Esophagus muscularis mucosa (tissue), 4 donors: ENCODE data around the gene RAB30. TPM values are rescaled to one million over a fixed set of nuclear protein-coding genes. Genes with fewer than 3 reads are reported as not detected.

ENCODE experiments used
- DNase-seq: peaks from one replicate; pipeline ENCODE4 v3.0.0-alpha.2; 2017; ENCODE audit errors: extremely low spot score
- H3K27ac ChIP-seq, 4 donors: fragments of 200-600 bp; sonication (generic); replicated peaks in 1 of 4; 1 replicate in 3 of 4; 2 replicates in 1 of 4; pipeline ENCODE4 v1.5.1; 2016 to 2019; ENCODE audit warnings: mild to moderate bottlenecking in 1 of 4
- H3K27me3 ChIP-seq, 4 donors: fragments of 200-600 bp; sonication (generic); one replicate each; pipeline versions ENCODE4 v1.5.1 to v1.6.0; 2016 to 2019
- H3K36me3 ChIP-seq, 4 donors: fragments of 200-600 bp; sonication (generic); one replicate each; pipeline ENCODE4 v1.5.1; 2016 to 2019
- H3K4me1 ChIP-seq, 4 donors: fragments of 200-600 bp; sonication (generic); one replicate each; pipeline ENCODE4 v1.5.1; 2016 to 2019
- H3K4me3 ChIP-seq, 4 donors: fragments of 200-600 bp; sonication (generic); 1 replicate in 2 of 4; 2 replicates in 2 of 4; pipeline ENCODE4 v1.5.1; 2016 to 2019; ENCODE audit warnings: mild to moderate bottlenecking in 4 of 4, moderate library complexity in 1 of 4
- H3K9me3 ChIP-seq, 4 donors: fragments of 200-600 bp; sonication (generic); 1 replicate in 3 of 4; 2 replicates in 1 of 4; pipeline ENCODE4 v1.5.1; 2016 to 2019
- CTCF ChIP-seq, 3 experiments: fragments of 200-600 bp in 2 of 3; fragments of 450-650 bp in 1 of 3; sonication (generic) in 2 of 3; IDR thresholded peaks; one replicate each; pipeline ENCODE4 v1.5.1; 2017 to 2019; ENCODE audit warnings: antibody characterized with exemption in 3 of 3, mild to moderate bottlenecking in 2 of 3, moderate library complexity in 1 of 3
- EP300 ChIP-seq: sonication (generic); formaldehyde crosslinking; IDR thresholded peaks from one replicate; pipeline ENCODE4 v1.6.1; 2017; ENCODE audit warnings: antibody characterized with exemption
- POLR2A ChIP-seq: fragments of 450-650 bp; IDR thresholded peaks from one replicate; pipeline ENCODE4 v1.6.1; 2017; ENCODE audit warnings: antibody characterized with exemption, moderate library complexity, mild to moderate bottlenecking, low read depth
- POLR2AphosphoS5 ChIP-seq, 2 donors: sonication (generic); formaldehyde crosslinking; IDR thresholded peaks; one replicate each; pipeline ENCODE4 v1.6.1; 2017; ENCODE audit warnings: antibody characterized with exemption in 2 of 2
- WGBS: methylation state at CpG from one replicate; pipeline ENCODE4 v1.1.5; 2018; 5-methylcytosine and 5-hydroxymethylcytosine counted together
- intact Hi-C: fragments of 100-400 bp; cut with DNase I; formaldehyde crosslinking; loops from one replicate; pipeline ENCODE4 v1.15.1; 2023
- total RNA-seq, 4 donors: library from RNA; depleted of rRNA; stranded (reverse); fragments of >200 nt; gene quantifications; one replicate each; pipeline versions ENCODE4 v1.1.0 to v1.2.1, GENCODE V29; 2016

RAB30 gene
- total RNA-seq, 4 donors from 2014 or later = 11.3 to 19.8 (median 18.2) TPM

- WGBS = 96% methylated on average over 2 of the region's 2 CpGs
- no peaks in the 10 kb centered on the region for H3K9me3 ChIP-seq
- H3K27ac ChIP-seq = no peak overlapping the region
- no peak for TF ChIP-seq EP300
- H3K4me3 ChIP-seq = no peak overlapping the region
- H3K4me1 ChIP-seq = no peaks in the 10 kb centered on the region
- no peaks in the 10 kb centered on the region for H3K27me3 ChIP-seq
- intact Hi-C loops = no loop called here
- DNase-seq = no peak
- H3K36me3 ChIP-seq = no peaks in the 10 kb centered on the region
These were observed 134.1 kb downstream of the RAB30 start for GRCh38 chr11:82937554-82937953.

GRCh38 chr11:82936261-82936660 lies 135.4 kb downstream of the RAB30 start:
- no peak for DNase-seq
- no peak for TF ChIP-seq POLR2AphosphoS5 (IDR thresholded peaks at IDR 0.05)
- no peak for TF ChIP-seq POLR2A
- TF ChIP-seq EP300 = no peak
- TF ChIP-seq CTCF (IDR thresholded peaks at IDR 0.05) = no peak
- no peak overlapping the region for H3K27ac ChIP-seq
- H3K4me3 ChIP-seq = no peak overlapping the region
- H3K9me3 ChIP-seq = no peaks in the 10 kb centered on the region
- intact Hi-C loops = no loop called here
- 89% methylated on average over 3 of the region's 3 CpGs for WGBS
- H3K36me3 ChIP-seq = no peaks in the 10 kb centered on the region
- no peaks in the 10 kb centered on the region for H3K27me3 ChIP-seq
- no peaks in the 10 kb centered on the region for H3K4me1 ChIP-seq

GRCh38 chr11:82932564-82932963 lies 139.1 kb downstream of the RAB30 start:
- Histone ChIP-seq H3K27ac (no peak overlapping the region), H3K27me3 (no peaks in the 10 kb centered on the region), H3K9me3 (no peaks in the 10 kb centered on the region), H3K4me1 (no peaks in the 10 kb centered on the region), H3K36me3 (no peaks in the 10 kb centered on the region), H3K4me3 (no peak overlapping the region)
- 94% methylated on average over 1 of the region's 1 CpG for WGBS
- intact Hi-C loops = no loop called here
- DNase-seq = no peak
- TF ChIP-seq POLR2AphosphoS5 (IDR thresholded peaks at IDR 0.05) (no peak), CTCF (IDR thresholded peaks at IDR 0.05) (no peak), EP300 (no peak), POLR2A (no peak)

- Histone ChIP-seq H3K27ac (no peak overlapping the region), H3K4me3 (no peak overlapping the region), H3K9me3 (no peaks in the 10 kb centered on the region), H3K4me1 (no peaks in the 10 kb centered on the region), H3K36me3 (no peaks in the 10 kb centered on the region), H3K27me3 (no peaks in the 10 kb centered on the region)
- intact Hi-C loops = no loop called here
- 85% methylated on average over 2 of the region's 2 CpGs for WGBS
- no peak for TF ChIP-seq POLR2A
- no peak for TF ChIP-seq CTCF (IDR thresholded peaks at IDR 0.05)
- TF ChIP-seq EP300 = no peak
- TF ChIP-seq POLR2AphosphoS5 (IDR thresholded peaks at IDR 0.05) = no peak
- DNase-seq = no peak
These were observed 141.0 kb downstream of the RAB30 start for GRCh38 chr11:82930734-82931133.

- Histone ChIP-seq H3K36me3 (no peaks in the 10 kb centered on the region), H3K27ac (no peak overlapping the region), H3K4me1 (no peaks in the 10 kb centered on the region), H3K9me3 (no peaks in the 10 kb centered on the region), H3K4me3 (no peak overlapping the region), H3K27me3 (no peaks in the 10 kb centered on the region)
- TF ChIP-seq POLR2AphosphoS5 (IDR thresholded peaks at IDR 0.05) = no peak
- TF ChIP-seq POLR2A = no peak
- TF ChIP-seq EP300 = no peak
- intact Hi-C loops = no loop called here
- WGBS = 93% methylated on average over 3 of the region's 3 CpGs
- DNase-seq = no peak
These were observed 141.5 kb downstream of the RAB30 start for GRCh38 chr11:82930229-82930628.

GRCh38 chr11:82929121-82929520 lies 142.6 kb downstream of the RAB30 start:
- Histone ChIP-seq H3K9me3 (no peaks in the 10 kb centered on the region), H3K4me3 (no peak overlapping the region), H3K27ac (no peak overlapping the region), H3K27me3 (no peaks in the 10 kb centered on the region), H3K4me1 (no peaks in the 10 kb centered on the region), H3K36me3 (no peaks in the 10 kb centered on the region)
- intact Hi-C loops = loop anchor here (5.0 kb wide), 1 partner anchor 143 kb away; the partner anchor contains the start of gene RAB30
- WGBS = 98% methylated on average over 10 of the region's 10 CpGs
- no peak for TF ChIP-seq POLR2A
- TF ChIP-seq EP300 = no peak
- TF ChIP-seq POLR2AphosphoS5 (IDR thresholded peaks at IDR 0.05) = no peak
- TF ChIP-seq CTCF (IDR thresholded peaks at IDR 0.05) = no peak
- DNase-seq = no peak
